CD4-positive, alpha-beta memory T cell (primary cell): Measurements from ENCODE around the gene PRKG1. TPM values are rescaled to one million over a fixed set of nuclear protein-coding genes. Genes with fewer than 3 reads are reported as not detected.
"Not testable (repeated sequence)": the region's sequence is repeated elsewhere in the genome, so short reads cannot be mapped to it uniquely, and the experiment has no call there.

Experiments
- CTCF ChIA-PET: fragments of 350-600 bp; sonication (Branson Sonifier 250); formaldehyde crosslinking; loops from one replicate; lab custom pipeline; 2021; ENCODE audit warnings: inconsistent platforms; ENCODE audit not compliant: partially characterized antibody; lab: Charles Lee
- POLR2A ChIA-PET: fragments of 350-600 bp; sonication (Branson Sonifier 250); formaldehyde crosslinking; loops from one replicate; lab custom pipeline; 2021; ENCODE audit not compliant: partially characterized antibody; lab: Charles Lee
- DNase-seq, 5 donors: peaks; one replicate each; pipeline versions ENCODE4 v3.0.0 to v3.0.0-alpha.2; 2020 to 2022; ENCODE audit warnings: mixed read lengths in 1 of 5
- H3K27ac ChIP-seq: one replicate; pipeline ENCODE4 v1.7.0; 2013; ENCODE audit warnings: low read depth, low read length
- H3K27me3 ChIP-seq: 2 replicates; pipeline ENCODE4 v1.7.0; 2013; ENCODE audit warnings: mild to moderate bottlenecking, low read length, moderate library complexity; ENCODE audit not compliant: insufficient read depth
- H3K36me3 ChIP-seq: 2 replicates; pipeline ENCODE4 v1.7.0; 2013; ENCODE audit warnings: mild to moderate bottlenecking, low read length, moderate library complexity; ENCODE audit not compliant: insufficient read depth
- H3K4me1 ChIP-seq: 2 replicates; pipeline ENCODE4 v1.7.0; 2013; ENCODE audit warnings: mild to moderate bottlenecking, low read length, moderate library complexity; ENCODE audit not compliant: insufficient read depth
- H3K4me3 ChIP-seq, 2 donors: one replicate each; pipeline ENCODE4 v1.7.0; 2013; ENCODE audit warnings: low read length in 2 of 2, mild to moderate bottlenecking in 1 of 2
- H3K9me3 ChIP-seq, 2 donors: one replicate each; pipeline ENCODE4 v1.7.0; 2013; ENCODE audit warnings: low read length in 2 of 2, control low read depth in 1 of 2; ENCODE audit not compliant: control insufficient read depth in 1 of 2
- H3K27ac Mint-ChIP-seq, 7 donors: one replicate each; pipeline ENCODE4 v1.8.0; 2020 to 2021; ENCODE audit warnings: mixed read lengths in 7 of 7, mild to moderate bottlenecking in 6 of 7, inconsistent platforms in 3 of 7, moderate library complexity in 3 of 7
- H3K27me3 Mint-ChIP-seq, 2 donors: one replicate each; pipeline ENCODE4 v1.8.0; 2020 to 2021; ENCODE audit warnings: mixed read lengths in 2 of 2
- H3K36me3 Mint-ChIP-seq, 2 donors: one replicate each; pipeline ENCODE4 v1.8.0; 2020 to 2021; ENCODE audit warnings: mixed read lengths in 2 of 2, inconsistent platforms in 1 of 2, mild to moderate bottlenecking in 1 of 2
- H3K4me1 Mint-ChIP-seq, 4 donors: one replicate each; pipeline ENCODE4 v1.8.0; 2020 to 2021; ENCODE audit warnings: mixed read lengths in 4 of 4, mild to moderate bottlenecking in 1 of 4
- H3K4me3 Mint-ChIP-seq, 8 donors: one replicate each; pipeline ENCODE4 v1.8.0; 2020 to 2021; ENCODE audit warnings: mixed read lengths in 8 of 8, mild to moderate bottlenecking in 7 of 8, moderate library complexity in 6 of 8, inconsistent platforms in 3 of 8
- H3K9me3 Mint-ChIP-seq, 8 donors: one replicate each; pipeline ENCODE4 v1.8.0; 2020 to 2021; ENCODE audit warnings: mixed read lengths in 8 of 8, mild to moderate bottlenecking in 5 of 8, inconsistent platforms in 3 of 8, moderate library complexity in 1 of 8
- intact Hi-C: fragments of 100-400 bp; cut with micrococcal nuclease; formaldehyde crosslinking; loops from one replicate; pipeline ENCODE4 v1.15.1; 2023
- polyA plus RNA-seq, 2 donors: library from polyadenylated mRNA; unstranded; fragments of 300-500 nt; fragmentation: Illumina TruSeq; gene quantifications; one replicate each; pipeline ENCODE4 v1.2.3, GENCODE V29; 2021
- total RNA-seq, 2 experiments: library from RNA; stranded (reverse); gene quantifications; one replicate each; pipeline ENCODE4 v1.2.3, GENCODE V29; 2021

The PRKG1 gene
- total and polyA plus RNA-seq, 4 experiments from 2014 or later: 0.06 to 0.20 TPM; not detected in 2

GRCh38 chr10:51341745-51342144 lies 267.5 kb downstream of the PRKG1 start:
- H3K36me3 Mint-ChIP-seq, DNase-seq: not testable (repeated sequence)

GRCh38 chr10:51342381-51342780 lies 268.1 kb downstream of the PRKG1 start:
- Mint-ChIP-seq H3K36me3 (no peaks in the 10 kb centered on the region), H3K4me3 (no peak overlapping the region), H3K9me3 (peaks cover 0 to 6% (median 3%) of the 10 kb centered on the region in 8 donors), H3K4me1 (peaks cover 0 to 13% (median 2%) of the 10 kb centered on the region in 4 donors), H3K27ac (no peak overlapping the region), H3K27me3 (no peaks in the 10 kb centered on the region)
- Histone ChIP-seq H3K4me1 (peaks cover 6% of the 10 kb centered on the region), H3K27me3 (no peaks in the 10 kb centered on the region), H3K36me3 (no peaks in the 10 kb centered on the region), H3K27ac (no peak overlapping the region), H3K4me3 (no peak overlapping the region), H3K9me3 (no peaks in the 10 kb centered on the region)
- intact Hi-C loops: no loop called here
- POLR2A ChIA-PET: no interaction called here
- CTCF ChIA-PET: no interaction called here
- DNase-seq: no peak

More at GRCh38 chr10:51341745-51342144, 267.5 kb downstream of the PRKG1 start:
- H3K9me3 ChIP-seq, H3K27ac ChIP-seq, H3K9me3 Mint-ChIP-seq, H3K4me3 ChIP-seq, H3K36me3 ChIP-seq, H3K4me3 Mint-ChIP-seq, intact Hi-C loops, CTCF ChIA-PET, H3K4me1 ChIP-seq, H3K27me3 ChIP-seq, H3K27me3 Mint-ChIP-seq, POLR2A ChIA-PET: not testable (repeated sequence)
- Mint-ChIP-seq H3K4me1 (peaks cover 0 to 13% (median 2%) of the 10 kb centered on the region in 4 donors), H3K27ac (peak overlapping the region in 3 of 7 donors; percentile 33 to 59 (median 47))

GRCh38 chr10:51343391-51343790 lies 269.1 kb downstream of the PRKG1 start:
- no peaks in the 10 kb centered on the region for H3K27me3 Mint-ChIP-seq
- peaks cover 0 to 4% (median 3%) of the 10 kb centered on the region in 8 donors for H3K9me3 Mint-ChIP-seq
- no peaks in the 10 kb centered on the region for H3K9me3 ChIP-seq
- no peaks in the 10 kb centered on the region for H3K36me3 Mint-ChIP-seq
- intact Hi-C loops: no loop called here
- ChIA-PET CTCF (no interaction called here), POLR2A (no interaction called here)
- no peaks in the 10 kb centered on the region for H3K36me3 ChIP-seq
- H3K4me1 ChIP-seq: peaks cover 6% of the 10 kb centered on the region
- no peak overlapping the region for H3K27ac ChIP-seq
- no peak overlapping the region for H3K4me3 Mint-ChIP-seq
- H3K4me1 Mint-ChIP-seq: peaks cover 0 to 13% (median 2%) of the 10 kb centered on the region in 4 donors
- H3K27ac Mint-ChIP-seq: no peak overlapping the region
- no peak overlapping the region for H3K4me3 ChIP-seq
- no peak for DNase-seq
- no peaks in the 10 kb centered on the region for H3K27me3 ChIP-seq

GRCh38 chr10:51344371-51344770 lies 270.1 kb downstream of the PRKG1 start:
- Histone ChIP-seq H3K27ac (no peak overlapping the region), H3K4me1 (peaks cover 6% of the 10 kb centered on the region), H3K36me3 (no peaks in the 10 kb centered on the region), H3K27me3 (no peaks in the 10 kb centered on the region), H3K9me3 (no peaks in the 10 kb centered on the region), H3K4me3 (no peak overlapping the region)
- CTCF ChIA-PET: no interaction called here
- Mint-ChIP-seq H3K4me1 (peaks cover 0 to 13% (median 2%) of the 10 kb centered on the region in 4 donors), H3K9me3 (peaks cover 0 to 4% (median 3%) of the 10 kb centered on the region in 8 donors), H3K27me3 (no peaks in the 10 kb centered on the region), H3K27ac (no peak overlapping the region), H3K4me3 (no peak overlapping the region), H3K36me3 (no peaks in the 10 kb centered on the region)
- intact Hi-C loops: no loop called here
- POLR2A ChIA-PET: no interaction called here
- DNase-seq: no peak

GRCh38 chr10:51348622-51349021 lies 274.3 kb downstream of the PRKG1 start:
- Mint-ChIP-seq H3K27ac (no peak overlapping the region), H3K9me3 (peaks cover 0 to 11% (median 1%) of the 10 kb centered on the region in 8 donors), H3K4me3 (no peak overlapping the region), H3K27me3 (no peaks in the 10 kb centered on the region), H3K4me1 (no peaks in the 10 kb centered on the region), H3K36me3 (no peaks in the 10 kb centered on the region)
- CTCF ChIA-PET: no interaction called here
- Histone ChIP-seq H3K36me3 (no peaks in the 10 kb centered on the region), H3K4me1 (no peaks in the 10 kb centered on the region), H3K9me3 (no peaks in the 10 kb centered on the region), H3K27ac (no peak overlapping the region), H3K27me3 (no peaks in the 10 kb centered on the region), H3K4me3 (no peak overlapping the region)
- POLR2A ChIA-PET: no interaction called here
- intact Hi-C loops: no loop called here
- DNase-seq: no peak

GRCh38 chr10:51357170-51357569 lies 282.9 kb downstream of the PRKG1 start:
- intact Hi-C loops: no loop called here
- Histone ChIP-seq H3K4me3 (no peak overlapping the region), H3K4me1 (no peaks in the 10 kb centered on the region), H3K36me3 (no peaks in the 10 kb centered on the region), H3K9me3 (no peaks in the 10 kb centered on the region), H3K27ac (no peak overlapping the region), H3K27me3 (no peaks in the 10 kb centered on the region)
- Mint-ChIP-seq H3K27me3 (peaks cover 0 to 3% of the 10 kb centered on the region in 2 donors), H3K4me1 (no peaks in the 10 kb centered on the region), H3K27ac (no peak overlapping the region), H3K9me3 (peaks cover 0 to 6% (median 0%) of the 10 kb centered on the region in 8 donors), H3K4me3 (no peak overlapping the region), H3K36me3 (no peaks in the 10 kb centered on the region)
- ChIA-PET POLR2A (no interaction called here), CTCF (no interaction called here)
- DNase-seq: no peak

GRCh38 chr10:51358227-51358626 lies 283.9 kb downstream of the PRKG1 start:
- POLR2A ChIA-PET: no interaction called here
- peaks cover 0 to 3% of the 10 kb centered on the region in 2 donors for H3K27me3 Mint-ChIP-seq
- CTCF ChIA-PET: no interaction called here

GRCh38 chr10:51363415-51363814 lies 289.1 kb downstream of the PRKG1 start:
- no peaks in the 10 kb centered on the region for H3K4me1 ChIP-seq
- H3K36me3 ChIP-seq: no peaks in the 10 kb centered on the region
- intact Hi-C loops: no loop called here
- peaks cover 0 to 1% (median 0%) of the 10 kb centered on the region in 8 donors for H3K9me3 Mint-ChIP-seq
- H3K27me3 ChIP-seq: no peaks in the 10 kb centered on the region
- no peak for DNase-seq
- CTCF ChIA-PET: no interaction called here
- no peak overlapping the region for H3K4me3 Mint-ChIP-seq
- no peak overlapping the region for H3K27ac Mint-ChIP-seq
- no peaks in the 10 kb centered on the region for H3K9me3 ChIP-seq
- H3K4me1 Mint-ChIP-seq: no peaks in the 10 kb centered on the region
- peaks cover 0 to 2% of the 10 kb centered on the region in 2 donors for H3K27me3 Mint-ChIP-seq
- H3K36me3 Mint-ChIP-seq: no peaks in the 10 kb centered on the region
- POLR2A ChIA-PET: no interaction called here
- H3K4me3 ChIP-seq: no peak overlapping the region
- no peak overlapping the region for H3K27ac ChIP-seq

More at GRCh38 chr10:51358227-51358626, 283.9 kb downstream of the PRKG1 start:
- H3K27me3 ChIP-seq: no peaks in the 10 kb centered on the region
- Mint-ChIP-seq H3K4me3 (no peak overlapping the region), H3K9me3 (peaks cover 0 to 2% (median 0%) of the 10 kb centered on the region in 8 donors), H3K27ac (no peak overlapping the region), H3K36me3 (no peaks in the 10 kb centered on the region), H3K4me1 (no peaks in the 10 kb centered on the region)
- no peak overlapping the region for H3K27ac ChIP-seq
- intact Hi-C loops: no loop called here
- no peaks in the 10 kb centered on the region for H3K4me1 ChIP-seq
- DNase-seq: no peak
- no peaks in the 10 kb centered on the region for H3K9me3 ChIP-seq
- H3K36me3 ChIP-seq: no peaks in the 10 kb centered on the region
- no peak overlapping the region for H3K4me3 ChIP-seq
